Astrocyte (in vitro differentiated cells and primary cell): ENCODE data around the gene OSBPL6. TPM values are rescaled to one million over a fixed set of nuclear protein-coding genes. Genes with fewer than 3 reads are reported as not detected.

Experiments
- DNase-seq: peaks from one replicate; pipeline ENCODE4 v3.0.0-alpha.2; 2010; ENCODE audit warnings: low read depth
- FAIRE-seq: peaks from 2 replicates; lab custom pipeline; 2011; peaks lifted over from hg19 to GRCh38; lab: Jason Lieb, UNC
- H2AFZ ChIP-seq: 2 replicates; pipeline ENCODE4 v1.6.0; 2012; ENCODE audit warnings: low read depth, low read length, inconsistent platforms
- H3K27ac ChIP-seq: 2 replicates; pipeline ENCODE4 v1.5.1; 2011; ENCODE audit warnings: low read depth, low read length, inconsistent platforms
- H3K27me3 ChIP-seq: 2 replicates; pipeline ENCODE4 v1.6.0; 2011; ENCODE audit warnings: low read length, inconsistent platforms; ENCODE audit not compliant: insufficient read depth
- H3K36me3 ChIP-seq: 2 replicates; pipeline ENCODE4 v1.5.1; 2011; ENCODE audit warnings: low read length, inconsistent platforms; ENCODE audit not compliant: insufficient read depth
- H3K4me1 ChIP-seq: 2 replicates; pipeline ENCODE4 v1.5.1; 2011; ENCODE audit warnings: low read length, inconsistent platforms; ENCODE audit not compliant: insufficient read depth
- H3K4me2 ChIP-seq: 2 replicates; pipeline ENCODE4 v1.6.0; 2012; ENCODE audit warnings: low read length, inconsistent platforms
- H3K4me3 ChIP-seq: 2 replicates; pipeline ENCODE4 v1.5.1; 2011; ENCODE audit warnings: low read depth, mild to moderate bottlenecking, low read length, inconsistent platforms; ENCODE audit not compliant: insufficient read depth
- H3K79me2 ChIP-seq: 2 replicates; pipeline ENCODE4 v1.6.0; 2012; ENCODE audit warnings: mild to moderate bottlenecking, low read length, inconsistent platforms; ENCODE audit not compliant: insufficient read depth
- H3K9ac ChIP-seq: 2 replicates; pipeline ENCODE4 v1.6.0; 2012; ENCODE audit warnings: mild to moderate bottlenecking, low read length, inconsistent platforms
- H3K9me3 ChIP-seq: 2 replicates; pipeline ENCODE4 v1.5.1; 2012; ENCODE audit warnings: low read depth, mild to moderate bottlenecking, low read length, inconsistent platforms; ENCODE audit not compliant: insufficient read depth
- H4K20me1 ChIP-seq: 2 replicates; pipeline ENCODE4 v1.6.0; 2012; ENCODE audit warnings: low read length, inconsistent platforms; ENCODE audit not compliant: insufficient read depth
- H3K27ac Mint-ChIP-seq: one replicate; pipeline ENCODE4 v1.8.0; 2021; ENCODE audit warnings: mild to moderate bottlenecking, mixed read lengths; ENCODE audit not compliant: unreplicated experiment
- H3K27me3 Mint-ChIP-seq: one replicate; pipeline ENCODE4 v1.8.0; 2021; ENCODE audit warnings: low read depth, mixed read lengths; ENCODE audit not compliant: unreplicated experiment
- H3K36me3 Mint-ChIP-seq: one replicate; pipeline ENCODE4 v1.8.0; 2021; ENCODE audit warnings: low read depth, mixed read lengths; ENCODE audit not compliant: unreplicated experiment
- H3K4me1 Mint-ChIP-seq: one replicate; pipeline ENCODE4 v1.8.0; 2021; ENCODE audit warnings: low read depth, mixed read lengths; ENCODE audit not compliant: unreplicated experiment
- H3K4me3 Mint-ChIP-seq: one replicate; pipeline ENCODE4 v1.8.0; 2021; ENCODE audit warnings: mild to moderate bottlenecking, moderate library complexity, mixed read lengths; ENCODE audit not compliant: unreplicated experiment
- H3K9me3 Mint-ChIP-seq: one replicate; pipeline ENCODE4 v1.8.0; 2021; ENCODE audit warnings: mild to moderate bottlenecking, mixed read lengths; ENCODE audit not compliant: unreplicated experiment
- CTCF ChIP-seq: IDR thresholded peaks from 2 replicates; pipeline ENCODE4 v1.5.1; 2011; ENCODE audit warnings: low read depth, mild to moderate bottlenecking, inconsistent platforms, low read length, moderate library complexity; ENCODE audit not compliant: insufficient read depth
- EZH2 ChIP-seq: IDR thresholded peaks from 2 replicates; pipeline ENCODE4 v1.6.1; 2012; ENCODE audit warnings: mild to moderate bottlenecking, low read length, inconsistent platforms; ENCODE audit not compliant: insufficient read depth
- total RNA-seq: library from RNA; stranded (reverse); gene quantifications from 2 replicates; pipeline ENCODE4 v1.2.1, GENCODE V29; 2021

The OSBPL6 gene
- total RNA-seq, 1 donor from 2014 or later, result 13.4 TPM

GRCh38 chr2:178238154-178238521 is 43.8 kb downstream of the OSBPL6 start:
- TF ChIP-seq EZH2 (no peak), CTCF (no peak)
- H3K4me1 Mint-ChIP-seq, result peaks cover 28% of the 10 kb centered on the region
- H3K4me3 Mint-ChIP-seq, result no peak overlapping the region
- no peaks in the 10 kb centered on the region for H3K36me3 ChIP-seq
- peaks cover 7% of the 10 kb centered on the region for H3K79me2 ChIP-seq
- no peaks in the 10 kb centered on the region for H4K20me1 ChIP-seq
- H3K9me3 ChIP-seq, result no peaks in the 10 kb centered on the region
- H3K27me3 Mint-ChIP-seq, result no peaks in the 10 kb centered on the region
- peaks cover 21% of the 10 kb centered on the region for H3K4me1 ChIP-seq
- FAIRE-seq (no peak), DNase-seq (peak; percentile 69)
- H3K27ac Mint-ChIP-seq, result no peak overlapping the region
- H2AFZ ChIP-seq, result no peak overlapping the region
- no peak overlapping the region for H3K9ac ChIP-seq
- H3K36me3 Mint-ChIP-seq, result no peaks in the 10 kb centered on the region
- H3K4me2 ChIP-seq, result peak overlapping the region; percentile 56
- H3K4me3 ChIP-seq, result no peak overlapping the region
- H3K27me3 ChIP-seq, result no peaks in the 10 kb centered on the region
- no peaks in the 10 kb centered on the region for H3K9me3 Mint-ChIP-seq
- H3K27ac ChIP-seq, result peak overlapping the region; percentile 57

GRCh38 chr2:178238750-178239149 is 44.4 kb downstream of the OSBPL6 start:
- Histone ChIP-seq H4K20me1 (no peaks in the 10 kb centered on the region), H3K4me1 (peaks cover 21% of the 10 kb centered on the region), H3K4me2 (peak overlapping the region; percentile 56), H3K27ac (peak overlapping the region; percentile 57), H3K79me2 (peaks cover 7% of the 10 kb centered on the region), H3K9ac (no peak overlapping the region), H3K27me3 (no peaks in the 10 kb centered on the region), H3K9me3 (no peaks in the 10 kb centered on the region), H3K36me3 (no peaks in the 10 kb centered on the region), H3K4me3 (no peak overlapping the region), H2AFZ (no peak overlapping the region)
- no peaks in the 10 kb centered on the region for H3K27me3 Mint-ChIP-seq
- H3K4me3 Mint-ChIP-seq, result no peak overlapping the region
- H3K27ac Mint-ChIP-seq, result no peak overlapping the region
- H3K9me3 Mint-ChIP-seq, result no peaks in the 10 kb centered on the region
- FAIRE-seq, result no peak
- H3K36me3 Mint-ChIP-seq, result no peaks in the 10 kb centered on the region
- DNase-seq, result no peak
- TF ChIP-seq EZH2 (no peak), CTCF (no peak)
- peaks cover 32% of the 10 kb centered on the region for H3K4me1 Mint-ChIP-seq

GRCh38 chr2:178241844-178242551 is 47.7 kb downstream of the OSBPL6 start:
- Mint-ChIP-seq H3K9me3 (no peaks in the 10 kb centered on the region), H3K36me3 (no peaks in the 10 kb centered on the region), H3K4me1 (peaks cover 21% of the 10 kb centered on the region), H3K27me3 (no peaks in the 10 kb centered on the region), H3K4me3 (peak overlapping the region; percentile 68), H3K27ac (peak overlapping the region; percentile 97)
- peak overlapping the region; percentile 76 for H3K27ac ChIP-seq
- DNase-seq, result peak; percentile 96
- no peak overlapping the region for H3K4me3 ChIP-seq
- H3K36me3 ChIP-seq, result no peaks in the 10 kb centered on the region
- FAIRE-seq, result peak; percentile 81
- H3K4me1 ChIP-seq, result peaks cover 21% of the 10 kb centered on the region
- peak overlapping the region; percentile 56 for H3K9ac ChIP-seq
- peak overlapping the region; percentile 8 for H2AFZ ChIP-seq
- H3K27me3 ChIP-seq, result no peaks in the 10 kb centered on the region
- H3K79me2 ChIP-seq, result peaks cover 10% of the 10 kb centered on the region
- no peaks in the 10 kb centered on the region for H4K20me1 ChIP-seq
- TF ChIP-seq CTCF, result no peak
- no peak for TF ChIP-seq EZH2
- H3K4me2 ChIP-seq, result peak overlapping the region; percentile 62
- H3K9me3 ChIP-seq, result no peaks in the 10 kb centered on the region
